BE2C (cell line): Measurements from ENCODE around the gene STEAP2.

Experiments used
- DNase-seq: peaks from one replicate; pipeline ENCODE4 v3.0.0-alpha.2; 2020
- H3K27me3 ChIP-seq: fragments of 250-450 bp; sonication (Bioruptor Pico); 2 replicates; pipeline ENCODE4 v1.5.1; 2020; ENCODE audit warnings: mild to moderate bottlenecking
- H3K36me3 ChIP-seq: fragments of 250-450 bp; sonication (Bioruptor Pico); 2 replicates; pipeline ENCODE4 v1.5.1; 2020; ENCODE audit warnings: mild to moderate bottlenecking
- H3K4me1 ChIP-seq: fragments of 250-450 bp; sonication (Bioruptor Pico); 2 replicates; pipeline ENCODE4 v1.5.1; 2020
- H3K4me3 ChIP-seq: 2 replicates; pipeline ENCODE4 v1.5.1; 2011; ENCODE audit warnings: low read depth, low read length
- H3K9me3 ChIP-seq: fragments of 250-450 bp; sonication (Bioruptor Pico); 2 replicates; pipeline ENCODE4 v1.5.1; 2020
- CTCF ChIP-seq: IDR thresholded peaks from 2 replicates; pipeline ENCODE4 v1.5.1; 2012; ENCODE audit warnings: mild to moderate bottlenecking, low read depth, low read length

STEAP2 gene

GRCh38 chr7:90201500-90202195 is 9.9 kb upstream of the STEAP2 start:
- TF ChIP-seq CTCF, result no peak
- Histone ChIP-seq H3K27me3 (no peaks in the 10 kb centered on the region), H3K4me3 (no peak overlapping the region), H3K36me3 (no peaks in the 10 kb centered on the region), H3K9me3 (no peaks in the 10 kb centered on the region), H3K4me1 (no peaks in the 10 kb centered on the region)
- DNase-seq, result no peak

GRCh38 chr7:90207956-90208355 is 3.6 kb upstream of the STEAP2 start:
- Histone ChIP-seq H3K9me3 (no peaks in the 10 kb centered on the region), H3K4me1 (no peaks in the 10 kb centered on the region), H3K27me3 (peaks cover 28% of the 10 kb centered on the region), H3K4me3 (no peak overlapping the region), H3K36me3 (no peaks in the 10 kb centered on the region)
- no peak for DNase-seq
- no peak for TF ChIP-seq CTCF

- H3K9me3 ChIP-seq, result no peaks in the 10 kb centered on the region
- DNase-seq, result no peak
Measured at GRCh38 chr7:90209776-90210175, 1.8 kb upstream of the STEAP2 start.

GRCh38 chr7:90210475-90210874 is 1.1 kb upstream of the STEAP2 start:
- TF ChIP-seq CTCF, result no peak
- DNase-seq, result no peak
- no peaks in the 10 kb centered on the region for H3K36me3 ChIP-seq
- no peak overlapping the region for H3K4me3 ChIP-seq
- peaks cover 31% of the 10 kb centered on the region for H3K27me3 ChIP-seq
- no peaks in the 10 kb centered on the region for H3K4me1 ChIP-seq
- H3K9me3 ChIP-seq, result no peaks in the 10 kb centered on the region

More at GRCh38 chr7:90209776-90210175, 1.8 kb upstream of the STEAP2 start:
- H3K4me3 ChIP-seq, result no peak overlapping the region
- no peaks in the 10 kb centered on the region for H3K36me3 ChIP-seq
- peaks cover 31% of the 10 kb centered on the region for H3K27me3 ChIP-seq
- TF ChIP-seq CTCF, result no peak
- H3K4me1 ChIP-seq, result no peaks in the 10 kb centered on the region

- H3K27me3 ChIP-seq, result peaks cover 31% of the 10 kb centered on the region
- H3K36me3 ChIP-seq, result no peaks in the 10 kb centered on the region
- H3K9me3 ChIP-seq, result no peaks in the 10 kb centered on the region
- H3K4me3 ChIP-seq, result no peak overlapping the region
- no peak for TF ChIP-seq CTCF
- H3K4me1 ChIP-seq, result no peaks in the 10 kb centered on the region
- DNase-seq, result no peak
Measured at GRCh38 chr7:90210981-90211380, 559 bp upstream of the STEAP2 start.

- Histone ChIP-seq H3K4me1 (no peaks in the 10 kb centered on the region), H3K27me3 (peaks cover 31% of the 10 kb centered on the region), H3K36me3 (no peaks in the 10 kb centered on the region), H3K9me3 (no peaks in the 10 kb centered on the region), H3K4me3 (0 out of 2 replicates have a peak overlapping the region, but pooled peaks have one; percentile 17)
- DNase-seq, result no peak
- TF ChIP-seq CTCF, result no peak
Measured at GRCh38 chr7:90212149-90212495, 582 bp downstream of the STEAP2 start.
